ENCODE data around the gene HAO1.
"Not testable (repeated sequence)": the region's sequence is repeated elsewhere in the genome, so short reads cannot be mapped to it uniquely, and the experiment has no call there.

Gene HAO1

GRCh38 chr20:7841291-7841970 lies 98.8 kb downstream of the HAO1 start:
- Histone ChIP-seq H3K79me2 (ENCODE audit: insufficient read depth, low read length) (no peaks in the 10 kb centered on the region), H3K4me2 (ENCODE audit: low read length) (no peak overlapping the region), H2AFZ (ENCODE audit: low read length) (no peak overlapping the region), H3F3A (ENCODE audit: insufficient read depth, low read length) (no peaks in the 10 kb centered on the region), H3K9ac (ENCODE audit: low read length) (no peak overlapping the region), H3K9me3 (ENCODE audit: low read length) (no peaks in the 10 kb centered on the region), H3K9me2 (ENCODE audit: low read depth, low read length) (no peaks in the 10 kb centered on the region), H3K36me3 (ENCODE audit: insufficient read depth, low read length) (no peaks in the 10 kb centered on the region), H3K4me3 (ENCODE audit: low read depth, low read length, poor library complexity, severe bottlenecking) (no peak overlapping the region), H3K27ac (ENCODE audit: low read depth, low read length, poor library complexity, severe bottlenecking) (no peak overlapping the region), H3K27me3 (ENCODE audit: insufficient read depth, low read length) (no peaks in the 10 kb centered on the region), H4K20me1 (ENCODE audit: insufficient read depth, low read length) (no peaks in the 10 kb centered on the region), H3K4me1 (ENCODE audit: insufficient read depth, low read length, severe bottlenecking) (no peaks in the 10 kb centered on the region)
- TF ChIP-seq EZH2 (IDR thresholded peaks at IDR 0.05; ENCODE audit: borderline replicate concordance, low read length) (no peak), CTCF (IDR thresholded peaks at IDR 0.05; ENCODE audit: low read length) (no peak)

- no peak overlapping the region for H2AFZ ChIP-seq (ENCODE audit: low read length)
- TF ChIP-seq EZH2 (IDR thresholded peaks at IDR 0.05; ENCODE audit: borderline replicate concordance, low read length) (no peak), CTCF (IDR thresholded peaks at IDR 0.05; ENCODE audit: low read length) (no peak)
- no peak overlapping the region for H3K4me2 ChIP-seq (ENCODE audit: low read length)
- no peak overlapping the region for H3K4me3 ChIP-seq (ENCODE audit: low read depth, low read length, poor library complexity, severe bottlenecking)
- no peak overlapping the region for H3K9ac ChIP-seq (ENCODE audit: low read length)
- H3K27me3 ChIP-seq (ENCODE audit: insufficient read depth, low read length) = no peaks in the 10 kb centered on the region
- no peaks in the 10 kb centered on the region for H3K36me3 ChIP-seq (ENCODE audit: insufficient read depth, low read length)
- H3K27ac ChIP-seq (ENCODE audit: low read depth, low read length, poor library complexity, severe bottlenecking) = no peak overlapping the region
- H3K9me2 ChIP-seq (ENCODE audit: low read depth, low read length) = no peaks in the 10 kb centered on the region
- H3F3A ChIP-seq (ENCODE audit: insufficient read depth, low read length) = no peaks in the 10 kb centered on the region
- no peaks in the 10 kb centered on the region for H3K79me2 ChIP-seq (ENCODE audit: insufficient read depth, low read length)
- no peaks in the 10 kb centered on the region for H3K4me1 ChIP-seq (ENCODE audit: insufficient read depth, low read length, severe bottlenecking)
- no peaks in the 10 kb centered on the region for H3K9me3 ChIP-seq (ENCODE audit: low read length)
- no peaks in the 10 kb centered on the region for H4K20me1 ChIP-seq (ENCODE audit: insufficient read depth, low read length)
These were observed 104.2 kb downstream of the HAO1 start for GRCh38 chr20:7836076-7836475.

GRCh38 chr20:7834441-7834840 lies 105.8 kb downstream of the HAO1 start:
- not testable (repeated sequence) for H3K4me1 ChIP-seq (ENCODE audit: insufficient read depth, low read length, severe bottlenecking); H3K27me3 ChIP-seq (ENCODE audit: insufficient read depth, low read length); H3K36me3 ChIP-seq (ENCODE audit: insufficient read depth, low read length); H3K27ac ChIP-seq (ENCODE audit: low read depth, low read length, poor library complexity, severe bottlenecking); H3K9ac ChIP-seq (ENCODE audit: low read length); H3F3A ChIP-seq (ENCODE audit: insufficient read depth, low read length); H3K79me2 ChIP-seq (ENCODE audit: insufficient read depth, low read length); H3K9me3 ChIP-seq (ENCODE audit: low read length); H2AFZ ChIP-seq (ENCODE audit: low read length); H3K9me2 ChIP-seq (ENCODE audit: low read depth, low read length); H3K4me2 ChIP-seq (ENCODE audit: low read length); H3K4me3 ChIP-seq (ENCODE audit: low read depth, low read length, poor library complexity, severe bottlenecking); H4K20me1 ChIP-seq (ENCODE audit: insufficient read depth, low read length)

All from OCI-LY1 (cell line).